GM20431 (cell line): Measurements from ENCODE around the gene PRIMPOL.

ENCODE experiments used
- in situ Hi-C: fragments of 300-500 bp; cut with MseI, MboI; formaldehyde crosslinking; loops from one replicate; pipeline ENCODE4 v1.15.0; 2020; ENCODE audit warnings: low sequenced_read_pairs; ENCODE audit not compliant: unreplicated experiment

The PRIMPOL gene

DNA sequence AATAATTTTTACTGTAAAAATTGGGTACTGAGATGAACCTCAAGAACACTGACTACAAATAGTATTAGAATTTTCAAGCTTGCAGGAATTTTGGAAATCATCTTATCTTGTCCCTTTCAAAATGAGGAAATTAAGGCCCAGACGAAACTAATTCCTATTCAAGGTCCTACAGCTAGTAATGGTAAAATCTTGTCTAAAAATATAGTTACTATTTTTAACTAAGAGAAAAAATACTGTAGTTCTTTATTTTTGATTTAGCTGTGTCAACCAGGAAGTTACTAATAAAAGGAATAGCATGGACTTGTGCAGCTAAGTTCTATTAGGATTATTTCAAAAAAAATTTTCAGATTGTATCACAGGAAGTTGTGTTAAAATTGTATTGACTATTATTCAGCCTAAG, 12.7 kb downstream of the PRIMPOL start:
- in situ Hi-C loops, result no loop called here

GRCh38 chr4:184664445-184665210, 15.1 kb downstream of the PRIMPOL start:
- in situ Hi-C loops, result no loop called here

GRCh38 chr4:184666670-184667069, 17.1 kb downstream of the PRIMPOL start:
- in situ Hi-C loops, result no loop called here

DNA sequence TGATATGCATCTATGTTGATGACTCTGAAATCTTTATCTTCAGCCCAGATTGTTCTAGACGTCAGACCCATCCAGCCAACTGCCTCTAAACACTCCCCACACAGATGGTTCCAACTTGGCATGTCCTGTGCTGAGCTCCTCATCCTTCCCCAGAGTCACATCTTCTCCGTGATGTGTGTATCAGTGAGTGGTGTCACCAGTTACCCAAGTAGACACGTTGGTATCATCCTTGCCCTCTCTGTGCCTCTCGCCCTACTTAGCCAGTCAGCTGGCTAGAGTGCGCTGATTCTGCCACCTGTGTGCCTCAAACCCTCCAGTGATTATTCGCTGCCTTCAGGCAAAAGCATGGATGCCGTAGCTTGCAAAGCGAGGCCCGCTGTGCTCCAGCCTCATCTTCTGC, 18.6 kb downstream of the PRIMPOL start:
- in situ Hi-C loops, result no loop called here

DNA sequence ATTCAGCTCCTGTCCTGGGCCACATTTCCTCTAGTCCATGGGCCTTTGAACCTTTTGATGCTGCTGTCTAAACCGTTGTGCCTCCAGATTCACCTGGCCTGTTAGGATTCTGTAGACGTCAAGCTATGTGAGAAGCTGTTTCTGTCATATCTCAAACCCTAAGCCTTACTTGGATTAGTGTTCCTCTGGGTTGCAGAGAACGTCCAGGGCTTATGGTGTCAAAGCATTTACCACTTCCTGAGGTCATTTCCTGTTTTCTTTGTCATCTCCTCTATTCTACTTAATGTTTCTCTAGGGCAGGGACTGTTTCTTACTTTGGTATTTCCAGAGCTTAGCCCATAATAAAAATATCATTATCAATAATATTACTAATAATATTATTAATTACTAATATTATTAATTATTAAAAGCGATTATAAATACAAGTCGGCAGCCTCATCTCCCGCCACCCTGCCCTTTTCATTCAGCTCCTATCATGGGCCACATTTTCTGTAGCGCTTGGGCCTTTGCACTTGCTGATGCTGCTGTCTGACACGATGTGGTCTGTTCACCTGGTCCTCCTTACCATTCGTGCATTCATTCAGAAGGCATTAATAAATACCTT, 19.1 kb downstream of the PRIMPOL start:
- in situ Hi-C loops, result no loop called here

GRCh38 chr4:184669251-184669650, 19.7 kb downstream of the PRIMPOL start:
- in situ Hi-C loops, result no loop called here

GRCh38 chr4:184671101-184671500, 21.6 kb downstream of the PRIMPOL start:
- in situ Hi-C loops, result no loop called here

GRCh38 chr4:184672741-184673140, 23.2 kb downstream of the PRIMPOL start:
- in situ Hi-C loops, result no loop called here

DNA sequence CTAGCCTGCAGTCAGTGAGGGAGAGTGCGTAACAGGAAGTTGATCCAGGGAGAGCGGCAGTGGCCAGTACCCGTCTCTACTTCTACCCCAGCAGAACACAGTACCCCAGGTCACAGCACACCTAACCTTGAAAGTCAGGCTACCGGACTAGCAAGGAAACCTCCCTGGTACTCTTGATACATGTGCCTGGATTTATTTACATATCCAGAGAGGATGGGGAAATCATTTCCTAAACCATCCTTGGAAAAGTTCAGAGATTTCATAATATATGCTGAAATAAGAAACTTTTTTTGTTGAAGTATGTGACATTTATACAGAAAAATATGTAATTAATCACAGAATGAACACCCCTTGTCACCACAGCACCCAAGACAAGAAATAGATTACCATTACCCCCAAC, 24.5 kb downstream of the PRIMPOL start:
- in situ Hi-C loops, result no loop called here

DNA sequence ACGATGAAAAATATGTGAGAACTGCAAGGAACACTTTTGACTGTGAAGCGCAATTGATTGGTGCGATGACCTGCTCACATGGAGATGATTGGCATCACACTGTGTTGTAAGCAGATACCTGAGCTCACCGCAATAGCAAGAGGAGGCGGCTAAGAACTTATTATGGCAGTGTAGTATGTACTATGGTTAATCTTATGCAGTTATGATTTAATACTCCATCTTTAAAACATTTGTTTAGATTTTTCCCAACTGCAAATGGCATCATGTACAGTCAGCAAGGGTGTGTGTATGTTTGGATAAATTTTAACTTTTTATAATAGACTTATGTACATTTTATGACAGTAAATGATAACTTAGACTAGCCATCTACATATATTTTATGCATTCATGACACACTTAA, 25.5 kb downstream of the PRIMPOL start:
- in situ Hi-C loops, result no loop called here

DNA sequence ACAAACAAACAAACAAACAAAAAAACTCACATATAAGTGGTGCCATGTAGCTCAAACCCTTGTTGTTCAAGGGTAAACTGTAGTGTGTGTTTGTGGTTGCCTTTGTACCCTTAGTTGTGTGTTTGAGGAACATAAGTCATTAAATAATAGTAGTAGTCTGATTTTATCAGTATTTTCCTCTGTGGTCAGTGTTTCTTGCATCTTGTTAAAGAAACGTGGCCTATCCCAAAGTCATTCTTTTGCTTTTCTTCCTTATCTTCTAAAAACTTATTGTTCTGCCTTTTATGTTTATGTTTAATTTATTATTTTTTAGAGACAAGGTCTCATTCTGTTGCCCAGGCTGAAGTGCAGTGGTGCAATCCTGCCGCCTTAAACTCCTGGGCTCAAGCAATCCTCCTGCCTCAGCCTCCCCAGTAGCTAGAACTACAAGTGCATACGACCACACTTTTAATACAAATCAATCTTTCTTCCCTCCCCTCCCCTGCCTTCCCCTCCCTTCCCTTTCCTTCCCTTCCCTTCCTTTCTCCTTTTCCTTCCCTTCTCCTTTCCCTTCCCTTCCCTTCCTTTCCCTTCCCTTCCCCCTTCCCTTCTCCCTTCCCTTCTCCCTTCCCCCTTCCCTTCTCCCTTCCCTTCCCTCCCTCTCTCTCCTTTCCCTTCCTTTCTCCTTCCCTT, 26.4 kb downstream of the PRIMPOL start:
- in situ Hi-C loops, result no loop called here

DNA sequence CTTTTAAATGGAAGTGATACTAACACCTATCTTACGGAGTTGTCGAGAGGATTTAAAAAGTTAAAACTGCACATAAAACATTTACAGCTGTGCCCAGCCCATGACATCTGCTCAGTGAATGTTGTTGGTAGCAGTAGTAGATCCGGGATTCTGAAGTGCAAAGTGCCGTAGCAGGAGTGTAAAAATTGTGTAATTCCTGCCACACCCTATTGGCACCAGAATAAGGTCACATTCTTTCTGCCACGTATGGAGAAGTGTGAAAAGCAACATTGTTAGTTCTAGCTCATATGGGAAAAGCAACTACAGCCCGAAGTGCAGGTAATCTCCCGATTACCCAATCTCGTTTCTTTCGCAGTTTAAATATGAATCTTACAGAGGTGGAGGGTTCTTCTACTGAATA, 31.2 kb downstream of the PRIMPOL start:
- in situ Hi-C loops, result no loop called here

DNA sequence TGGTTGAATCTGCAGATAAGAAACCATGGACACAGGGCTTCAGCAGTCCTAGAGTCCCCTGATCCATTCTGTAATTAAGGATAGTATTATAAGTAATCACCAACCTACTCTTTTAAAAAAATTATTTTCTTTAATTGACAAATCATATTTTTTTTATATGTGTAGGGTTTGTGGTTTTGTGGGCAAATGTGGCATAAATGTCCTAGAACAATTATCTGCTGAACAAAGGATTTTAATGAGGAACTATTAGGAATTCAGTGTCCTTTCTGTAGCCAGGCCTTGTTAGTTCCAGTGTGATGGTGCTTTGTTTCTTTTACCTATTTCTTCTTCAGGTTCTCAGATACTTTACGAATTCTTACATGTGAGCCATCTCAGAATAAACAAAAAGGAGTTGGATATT, 32.4 kb downstream of the PRIMPOL start:
- in situ Hi-C loops, result no loop called here

- in situ Hi-C loops, result no loop called here
These were observed 35.1 kb downstream of the PRIMPOL start for GRCh38 chr4:184684491-184685189.

DNA sequence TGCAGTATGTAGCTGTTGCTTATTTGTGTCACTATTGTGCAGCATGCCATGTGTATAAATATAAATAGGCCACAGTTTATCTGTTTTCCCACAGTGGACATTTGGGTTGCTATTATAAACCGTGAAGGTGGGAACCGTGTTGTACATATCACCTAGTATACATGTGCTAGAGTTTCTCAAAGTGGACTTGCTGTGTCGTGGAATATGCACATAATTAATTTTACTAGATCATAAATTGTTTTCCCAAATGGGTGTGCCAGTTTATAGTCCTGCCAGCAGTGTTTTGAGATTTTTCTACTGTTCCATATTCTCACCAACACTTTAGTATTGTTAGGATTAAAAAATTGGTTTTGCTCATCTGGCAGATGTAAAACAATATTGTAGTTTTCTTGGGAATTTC, 38.5 kb downstream of the PRIMPOL start:
- in situ Hi-C loops, result no loop called here

DNA sequence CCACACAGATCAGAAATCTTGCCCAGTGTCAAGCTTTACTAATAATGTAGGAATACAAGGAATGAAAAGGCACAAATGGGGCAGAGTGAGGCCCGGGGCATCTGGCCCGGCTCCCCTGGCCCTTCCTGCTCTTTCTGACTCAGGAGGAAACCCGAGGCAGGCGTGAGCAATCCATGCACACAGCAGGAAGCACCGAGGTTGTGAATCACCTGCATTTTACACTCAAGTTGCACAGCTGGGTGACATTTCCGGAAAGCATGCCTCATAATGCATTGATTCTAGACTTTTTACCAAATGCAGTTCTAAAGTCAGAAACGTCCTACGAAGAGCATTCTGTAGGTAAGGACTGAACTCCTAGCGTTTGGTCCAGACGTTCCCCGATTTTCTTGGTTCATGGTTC, 38.9 kb downstream of the PRIMPOL start:
- in situ Hi-C loops, result no loop called here

- in situ Hi-C loops, result no loop called here
These were observed 40.1 kb downstream of the PRIMPOL start for GRCh38 chr4:184689681-184690080.

GRCh38 chr4:184693056-184693455, 43.5 kb downstream of the PRIMPOL start:
- in situ Hi-C loops, result no loop called here

- in situ Hi-C loops, result no loop called here
These were observed 44.9 kb downstream of the PRIMPOL start for GRCh38 chr4:184694412-184694956.

GRCh38 chr4:184695178-184695896, 45.8 kb downstream of the PRIMPOL start:
- in situ Hi-C loops, result no loop called here
